NK-92 (cell line): ENCODE measurements around the gene MEX3C.

Experiments
- DNase-seq: peaks from one replicate; lab custom pipeline; 2025; ENCODE audit not compliant: unreplicated experiment; lab: John Stamatoyannopoulos, UW

The MEX3C gene

GRCh38 chr18:51154431-51155063 lies 42.9 kb downstream of the MEX3C start:
- DNase-seq: no peak

- DNase-seq: no peak
Observed at GRCh38 chr18:51153659-51154371, 43.7 kb downstream of the MEX3C start.

GRCh38 chr18:51151568-51152511 lies 45.6 kb downstream of the MEX3C start:
- DNase-seq: no peak

- no peak for DNase-seq
Observed at GRCh38 chr18:51151185-51151567, 46.3 kb downstream of the MEX3C start.

- no peak for DNase-seq
Observed at GRCh38 chr18:51150113-51150700, 47.3 kb downstream of the MEX3C start.

- no peak for DNase-seq
Observed at GRCh38 chr18:51149670-51150069, 47.8 kb downstream of the MEX3C start.

GRCh38 chr18:51146909-51147308 lies 50.6 kb downstream of the MEX3C start:
- DNase-seq: no peak

- no peak for DNase-seq
Observed at GRCh38 chr18:51138936-51139335, 58.5 kb downstream of the MEX3C start.

GRCh38 chr18:51137891-51138290 lies 59.6 kb downstream of the MEX3C start:
- no peak for DNase-seq

- DNase-seq: no peak
Observed at GRCh38 chr18:51137026-51137729, 60.3 kb downstream of the MEX3C start.

GRCh38 chr18:51135795-51136194 lies 61.7 kb downstream of the MEX3C start:
- DNase-seq: no peak

- DNase-seq: no peak
Observed at GRCh38 chr18:51135364-51135763, 62.1 kb downstream of the MEX3C start.

GRCh38 chr18:51134721-51135120 lies 62.8 kb downstream of the MEX3C start:
- DNase-seq: no peak

- no peak for DNase-seq
Observed at GRCh38 chr18:51133580-51134160, 63.8 kb downstream of the MEX3C start.

GRCh38 chr18:51132256-51132935 lies 65.1 kb downstream of the MEX3C start:
- DNase-seq: no peak

- no peak for DNase-seq
Observed at GRCh38 chr18:51128533-51128932, 68.9 kb downstream of the MEX3C start.

- DNase-seq: no peak
Observed at GRCh38 chr18:51127664-51128063, 69.8 kb downstream of the MEX3C start.

GRCh38 chr18:51125976-51126375 lies 71.5 kb downstream of the MEX3C start:
- no peak for DNase-seq
